Activated T-cell treated with anti-CD3 and anti-CD28 coated beads, Interleukin-2, amount 50 U/mL, for 72 hours (primary cell): ENCODE measurements around the gene FAM83C. TPM values are rescaled to one million over a fixed set of nuclear protein-coding genes. Genes with fewer than 3 reads are reported as not detected.
A peak's percentile ranks its signal among the peaks of the same experiment; 100 is the strongest.
"Not testable (repeated sequence)": the region's sequence is repeated elsewhere in the genome, so short reads cannot be mapped to it uniquely, and the experiment has no call there.

Source experiments
- ATAC-seq, 2 donors: fragments of 150-1000 bp; cut with Tn5 transposase; replicated peaks in 1 of 2; 2 replicates each; pipeline ENCODE4 v1.10.0; 2021; ENCODE audit warnings: moderate library complexity in 2 of 2, mild to moderate bottlenecking in 1 of 2
- DNase-seq, 2 donors: peaks; one replicate each; pipeline ENCODE4 v3.0.0; 2021 to 2022; ENCODE audit warnings: mixed read lengths in 1 of 2
- H3K27ac Mint-ChIP-seq: one replicate; pipeline ENCODE4 v1.8.0; 2022; ENCODE audit warnings: mild to moderate bottlenecking, moderate library complexity, mixed read lengths
- H3K27me3 Mint-ChIP-seq: one replicate; pipeline ENCODE4 v1.8.0; 2022; ENCODE audit warnings: low read depth, mixed read lengths
- H3K36me3 Mint-ChIP-seq, 2 donors: one replicate each; pipeline ENCODE4 v1.8.0; 2022; ENCODE audit warnings: mixed read lengths in 2 of 2, mild to moderate bottlenecking in 1 of 2; ENCODE audit not compliant: insufficient read depth in 2 of 2
- H3K4me1 Mint-ChIP-seq: one replicate; pipeline ENCODE4 v1.8.0; 2022; ENCODE audit warnings: low read depth, mixed read lengths
- H3K4me3 Mint-ChIP-seq, 2 donors: one replicate each; pipeline ENCODE4 v1.8.0; 2022; ENCODE audit warnings: mild to moderate bottlenecking in 2 of 2, mixed read lengths in 2 of 2, moderate library complexity in 2 of 2
- H3K9me3 Mint-ChIP-seq, 2 donors: one replicate each; pipeline ENCODE4 v1.8.0; 2022; ENCODE audit warnings: mixed read lengths in 2 of 2
- total RNA-seq, 2 donors: library from RNA; stranded (reverse); gene quantifications; one replicate each; pipeline ENCODE4 v1.2.3, GENCODE V29; 2022

FAM83C gene
- total RNA-seq, 2 donors from 2014 or later = not detected

DNA sequence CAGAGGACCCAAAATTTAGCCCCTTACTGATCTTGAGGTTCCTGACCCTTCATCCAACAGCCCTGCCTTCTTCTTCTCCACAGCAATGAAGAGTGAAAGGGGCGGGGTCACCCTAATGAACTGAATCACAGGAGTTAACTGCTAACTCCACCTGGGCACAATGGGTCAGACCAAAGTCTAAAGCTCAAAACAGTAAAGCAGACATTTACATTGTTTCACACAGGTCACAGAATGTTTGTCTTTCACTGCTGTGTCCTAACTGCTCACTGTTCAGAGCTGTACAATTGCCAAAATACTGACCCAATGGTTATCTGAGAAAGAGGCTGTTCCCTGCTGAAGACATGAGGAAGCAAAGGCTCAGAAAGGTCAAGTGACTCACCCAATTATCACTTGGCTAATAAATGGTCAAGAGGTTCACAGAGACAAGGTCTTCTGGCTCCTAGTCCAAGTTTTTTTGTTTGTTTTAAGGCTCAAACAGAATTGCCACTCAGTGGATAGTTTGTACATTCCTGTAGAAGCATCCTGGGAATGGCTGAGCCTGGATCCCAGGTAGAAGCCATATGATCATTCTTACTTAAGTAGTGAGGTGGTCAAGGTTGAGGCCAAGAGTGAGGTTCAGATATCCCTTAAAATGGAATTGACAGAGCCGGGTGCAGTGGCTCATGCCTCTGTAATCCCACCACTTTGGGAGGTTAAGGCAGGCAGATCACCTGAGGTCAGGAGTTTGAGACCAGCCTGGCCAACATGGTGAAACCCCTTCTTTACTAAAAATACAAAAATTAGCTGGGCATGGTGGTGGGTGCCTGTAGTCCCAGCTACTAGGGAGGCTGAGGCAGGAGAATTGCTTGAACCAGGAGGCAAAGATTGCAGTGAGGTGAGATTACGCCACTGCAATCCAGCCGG is 35.1 kb upstream of the FAM83C start:
- peaks cover 60% of the 10 kb centered on the region for H3K4me1 Mint-ChIP-seq
- no peak for ATAC-seq
- DNase-seq = no peak
- no peaks in the 10 kb centered on the region for H3K27me3 Mint-ChIP-seq
- peak overlapping the region; percentile 11 for H3K27ac Mint-ChIP-seq
- H3K9me3 Mint-ChIP-seq = no peaks in the 10 kb centered on the region
- no peaks in the 10 kb centered on the region for H3K36me3 Mint-ChIP-seq
- no peak overlapping the region for H3K4me3 Mint-ChIP-seq

DNA sequence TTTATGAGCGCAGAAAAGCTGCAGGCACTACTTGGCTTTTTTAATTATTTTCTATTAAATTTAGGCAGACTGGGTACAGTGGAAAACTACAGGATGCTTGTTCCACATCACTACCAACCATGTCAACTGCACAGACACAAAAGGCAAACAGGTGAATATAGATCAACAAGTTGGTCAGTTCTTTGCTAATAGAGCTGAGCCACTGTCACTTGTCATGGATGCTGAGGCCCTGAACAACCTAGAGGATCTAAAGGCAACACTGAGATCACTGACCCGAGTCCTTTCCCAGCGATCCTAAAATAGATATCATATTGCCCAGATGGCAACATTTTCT is 34.5 kb upstream of the FAM83C start:
- Mint-ChIP-seq H3K36me3 (no peaks in the 10 kb centered on the region), H3K9me3 (no peaks in the 10 kb centered on the region), H3K4me3 (no peak overlapping the region), H3K27ac (peak overlapping the region; percentile 11), H3K4me1 (peaks cover 60% of the 10 kb centered on the region), H3K27me3 (no peaks in the 10 kb centered on the region)
- ATAC-seq (no peak), DNase-seq (no peak)

DNA sequence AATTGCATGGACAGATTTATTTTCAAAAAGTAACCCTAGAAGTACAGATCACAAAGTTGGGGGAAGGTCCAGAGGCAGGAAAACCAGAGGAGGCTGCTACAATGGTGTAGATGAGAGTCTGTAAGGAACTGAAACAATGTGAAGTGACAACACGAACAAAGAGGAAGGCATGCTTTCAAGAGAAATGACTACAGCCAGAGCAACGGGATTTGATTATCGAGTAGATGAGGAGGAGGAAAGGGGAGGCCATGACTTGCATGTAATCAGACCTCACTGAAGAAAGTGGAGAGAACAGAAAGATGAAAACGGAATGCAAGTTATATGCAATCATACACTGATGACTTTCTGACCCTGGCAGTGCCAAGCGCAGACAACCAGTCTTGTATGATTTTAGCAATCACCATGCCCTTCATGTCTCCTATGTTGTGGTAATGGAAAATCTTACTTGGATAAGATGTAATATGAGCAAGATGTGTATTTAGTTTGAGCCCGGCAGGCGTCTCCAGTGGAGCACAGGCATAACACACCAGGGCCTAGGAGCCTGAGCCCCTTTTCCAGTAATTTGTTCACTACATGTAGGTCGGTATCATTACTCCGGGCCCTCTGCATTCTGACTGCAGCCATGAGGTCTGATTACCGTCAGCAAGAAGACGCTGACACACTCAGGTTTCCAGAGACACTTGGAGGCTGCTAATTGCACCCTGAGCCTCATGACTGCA is 34.0 kb upstream of the FAM83C start:
- peak overlapping the region in 1 of 2 donors; percentile 9 for H3K4me3 Mint-ChIP-seq
- no peak for DNase-seq
- no peaks in the 10 kb centered on the region for H3K9me3 Mint-ChIP-seq
- no peak overlapping the region for H3K27ac Mint-ChIP-seq
- no peaks in the 10 kb centered on the region for H3K27me3 Mint-ChIP-seq
- H3K36me3 Mint-ChIP-seq = no peaks in the 10 kb centered on the region
- ATAC-seq = peak; percentile 27 to 44
- H3K4me1 Mint-ChIP-seq = peaks cover 57% of the 10 kb centered on the region

GRCh38 chr20:35325401-35325800 is 33.2 kb upstream of the FAM83C start:
- H3K9me3 Mint-ChIP-seq = no peaks in the 10 kb centered on the region
- H3K27me3 Mint-ChIP-seq = no peaks in the 10 kb centered on the region
- peaks cover 54% of the 10 kb centered on the region for H3K4me1 Mint-ChIP-seq
- peak overlapping the region; percentile 18 for H3K27ac Mint-ChIP-seq
- no peaks in the 10 kb centered on the region for H3K36me3 Mint-ChIP-seq
- no peak overlapping the region for H3K4me3 Mint-ChIP-seq
- DNase-seq (no peak), ATAC-seq (no peak)

DNA sequence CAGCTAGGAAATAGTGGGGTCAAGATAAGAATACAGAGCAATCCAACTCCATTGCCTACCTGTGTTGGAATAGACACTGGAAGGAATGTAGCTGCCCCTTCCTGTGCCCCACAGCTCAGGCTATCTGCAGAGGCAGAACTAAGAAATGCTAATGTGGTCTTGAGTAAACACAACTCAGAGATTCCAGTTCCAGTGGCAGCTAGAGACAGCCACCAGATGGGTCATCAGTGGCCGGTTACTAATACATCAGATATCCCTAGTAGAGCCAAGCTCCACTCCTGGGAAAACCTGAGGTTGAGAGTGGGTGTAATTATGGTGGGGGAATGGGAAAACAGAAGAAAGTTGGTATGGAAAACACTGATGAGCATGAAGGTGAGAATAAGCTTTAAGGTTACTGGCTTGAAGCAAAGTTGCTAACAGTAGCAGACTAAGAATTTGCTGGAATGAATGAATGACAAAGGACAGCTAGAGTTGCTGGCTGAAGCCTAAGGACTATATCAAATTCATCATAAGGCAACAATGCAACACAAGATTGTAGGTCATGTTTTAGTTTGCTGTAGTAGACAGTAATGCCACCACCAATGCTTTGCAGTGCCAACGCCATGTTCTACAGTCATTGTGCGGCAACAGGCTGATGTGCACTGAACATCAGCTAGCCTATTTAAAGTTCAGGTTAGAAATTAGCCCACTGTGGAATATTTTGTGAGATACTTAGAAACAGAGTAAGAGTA is 28.3 kb upstream of the FAM83C start:
- Mint-ChIP-seq H3K36me3 (no peaks in the 10 kb centered on the region), H3K4me1 (peaks cover 41% of the 10 kb centered on the region), H3K9me3 (no peaks in the 10 kb centered on the region), H3K27ac (no peak overlapping the region), H3K4me3 (no peak overlapping the region), H3K27me3 (no peaks in the 10 kb centered on the region)
- DNase-seq = no peak
- no peak for ATAC-seq

- peaks cover 47% of the 10 kb centered on the region for H3K4me1 Mint-ChIP-seq
- DNase-seq (no peak), ATAC-seq (no peak)
- H3K9me3 Mint-ChIP-seq = no peaks in the 10 kb centered on the region
- H3K4me3 Mint-ChIP-seq = no peak overlapping the region
- H3K27me3 Mint-ChIP-seq = no peaks in the 10 kb centered on the region
- H3K36me3 Mint-ChIP-seq = no peaks in the 10 kb centered on the region
- no peak overlapping the region for H3K27ac Mint-ChIP-seq
Observed at GRCh38 chr20:35319871-35320197, 27.6 kb upstream of the FAM83C start.

DNA sequence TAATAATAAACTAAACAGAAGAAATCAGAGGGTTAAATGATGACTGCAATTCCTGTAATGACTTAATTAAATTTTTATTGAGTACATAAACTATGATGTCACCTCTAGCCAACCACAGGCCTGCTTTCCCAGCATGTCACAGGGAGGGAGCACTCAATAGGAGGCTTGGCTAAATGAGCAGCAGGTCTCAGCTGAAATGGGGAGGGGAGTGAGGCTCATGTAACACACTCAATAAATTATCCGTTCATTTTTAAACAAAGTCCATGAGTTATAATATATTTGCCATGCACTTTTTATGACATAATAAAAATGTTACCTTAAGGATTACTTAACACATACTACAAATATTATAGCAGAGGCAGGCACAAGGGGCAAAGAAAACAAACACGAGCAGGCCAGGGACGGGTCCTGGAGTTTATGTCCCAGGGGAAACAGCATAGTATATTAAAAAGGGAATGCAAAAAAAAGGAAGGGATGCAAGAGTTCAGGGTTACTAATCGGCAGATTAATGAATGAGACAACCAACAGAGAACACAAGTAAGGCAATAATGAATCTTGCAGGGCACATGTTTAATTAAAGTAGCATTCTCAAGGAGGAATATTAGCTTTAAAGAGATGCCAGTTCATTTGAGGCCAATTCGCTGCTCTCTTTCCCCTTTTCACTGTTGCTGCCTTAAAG is 27.1 kb upstream of the FAM83C start:
- Mint-ChIP-seq H3K27ac (peak overlapping the region; percentile 53), H3K9me3 (no peaks in the 10 kb centered on the region), H3K27me3 (no peaks in the 10 kb centered on the region), H3K4me3 (no peak overlapping the region), H3K36me3 (no peaks in the 10 kb centered on the region), H3K4me1 (peaks cover 52% of the 10 kb centered on the region)
- ATAC-seq (no peak), DNase-seq (no peak)

- no peak overlapping the region for H3K4me3 Mint-ChIP-seq
- no peaks in the 10 kb centered on the region for H3K36me3 Mint-ChIP-seq
- H3K27ac Mint-ChIP-seq = peak overlapping the region; percentile 53
- ATAC-seq (peak; percentile 54 to 55), DNase-seq (no peak)
- H3K27me3 Mint-ChIP-seq = no peaks in the 10 kb centered on the region
- H3K9me3 Mint-ChIP-seq = no peaks in the 10 kb centered on the region
- peaks cover 59% of the 10 kb centered on the region for H3K4me1 Mint-ChIP-seq
Observed at GRCh38 chr20:35318502-35319157, 26.4 kb upstream of the FAM83C start.

- no peaks in the 10 kb centered on the region for H3K36me3 Mint-ChIP-seq
- peak overlapping the region; percentile 32 for H3K27ac Mint-ChIP-seq
- ATAC-seq (no peak), DNase-seq (no peak)
- no peaks in the 10 kb centered on the region for H3K9me3 Mint-ChIP-seq
- no peaks in the 10 kb centered on the region for H3K27me3 Mint-ChIP-seq
- H3K4me3 Mint-ChIP-seq = peak overlapping the region in 1 of 2 donors; percentile 5
- peaks cover 59% of the 10 kb centered on the region for H3K4me1 Mint-ChIP-seq
Observed at GRCh38 chr20:35317416-35318210, 25.4 kb upstream of the FAM83C start.

- Mint-ChIP-seq H3K27ac (peak overlapping the region; percentile 58), H3K4me1 (peaks cover 75% of the 10 kb centered on the region), H3K36me3 (peaks cover 0 to under 1% of the 10 kb centered on the region in 2 donors), H3K4me3 (no peak overlapping the region), H3K27me3 (no peaks in the 10 kb centered on the region), H3K9me3 (no peaks in the 10 kb centered on the region)
- DNase-seq (no peak), ATAC-seq (peak in 1 of 2 donors; percentile 19)
Observed at GRCh38 chr20:35316086-35316485, 23.9 kb upstream of the FAM83C start.

DNA sequence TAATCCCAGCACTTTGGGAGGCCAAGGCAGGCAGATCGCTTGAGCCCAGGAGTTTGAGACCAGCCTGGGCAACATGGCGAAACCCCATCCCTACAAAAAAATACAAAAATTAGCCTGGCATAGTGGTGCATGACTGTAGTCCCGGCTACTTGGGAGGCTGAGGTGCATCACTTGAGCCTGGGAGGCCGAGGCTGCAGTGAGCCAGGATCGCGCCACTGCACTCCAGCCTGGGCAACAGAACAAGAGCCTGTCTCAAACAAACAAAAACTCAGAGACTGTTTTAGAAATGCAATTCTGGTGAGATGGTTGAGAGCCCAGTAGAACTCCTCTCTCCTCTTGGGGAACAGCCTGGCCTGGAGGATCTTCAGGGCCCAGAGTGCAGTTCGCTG is 23.4 kb upstream of the FAM83C start:
- peaks cover 79% of the 10 kb centered on the region for H3K4me1 Mint-ChIP-seq
- H3K36me3 Mint-ChIP-seq, H3K27ac Mint-ChIP-seq, H3K4me3 Mint-ChIP-seq, DNase-seq, H3K27me3 Mint-ChIP-seq, H3K9me3 Mint-ChIP-seq, ATAC-seq: not testable (repeated sequence)
